ENCODE results near the gene EPAS1.

The EPAS1 gene

DNA sequence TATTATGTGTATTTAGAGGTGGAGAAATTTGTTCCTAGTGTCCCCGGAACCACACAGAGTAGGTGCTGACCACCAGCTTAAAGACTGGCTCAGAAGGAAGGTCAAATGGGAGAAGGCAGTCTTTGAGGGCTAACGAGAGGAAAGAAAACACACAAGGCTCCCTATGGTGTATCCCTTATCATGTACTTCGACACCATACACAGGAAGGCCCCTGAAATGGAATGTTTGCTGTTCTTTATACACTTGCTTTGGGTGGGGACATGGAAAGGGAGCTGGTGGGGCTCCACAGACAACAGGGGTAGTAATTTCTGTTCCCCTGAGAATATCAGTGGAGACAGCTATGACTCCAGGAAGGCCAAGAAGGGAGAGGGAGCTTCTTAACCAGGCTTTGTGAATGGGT is 6.0 kb downstream of the EPAS1 start:
- DNase-seq, result no peak

DNA sequence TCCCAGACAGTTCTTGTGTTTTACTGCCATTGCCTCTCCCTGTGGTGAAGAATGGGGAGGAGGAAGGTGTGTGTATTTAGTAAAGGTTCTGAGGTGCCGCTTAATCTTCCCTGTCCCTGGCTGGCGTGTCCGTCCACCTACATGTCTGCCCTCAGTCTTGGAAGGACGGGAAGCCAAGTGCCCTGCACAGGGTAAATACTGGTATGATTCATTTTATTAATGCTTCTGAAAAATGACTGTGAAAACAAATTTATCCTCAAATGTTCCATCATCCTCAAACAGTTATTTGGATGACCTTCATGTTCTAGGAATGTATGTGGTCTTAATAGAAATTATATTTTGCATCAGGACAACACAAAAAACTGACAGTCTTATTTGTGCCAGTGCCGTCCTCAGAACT is 6.6 kb downstream of the EPAS1 start:
- DNase-seq, result no peak

DNA sequence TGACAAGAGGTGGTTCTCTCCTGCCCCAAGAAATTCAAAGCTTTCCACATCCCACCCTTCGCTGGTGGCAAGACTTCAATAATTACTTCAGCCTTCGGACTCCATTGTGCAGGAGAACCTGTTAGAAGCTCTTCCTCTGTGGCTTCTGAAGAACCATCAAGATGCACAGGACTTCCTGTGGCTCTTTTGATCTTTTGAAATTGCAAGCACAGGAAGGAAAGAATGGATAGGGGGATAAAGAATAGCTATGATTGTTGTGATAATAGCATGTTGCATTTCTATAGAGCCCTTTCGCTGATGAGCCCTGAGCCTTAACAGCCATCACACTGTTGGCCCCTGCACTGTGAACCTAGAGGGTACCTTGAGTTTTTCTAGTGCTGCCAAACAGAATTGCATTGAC is 7.4 kb downstream of the EPAS1 start:
- no peak for DNase-seq

DNA sequence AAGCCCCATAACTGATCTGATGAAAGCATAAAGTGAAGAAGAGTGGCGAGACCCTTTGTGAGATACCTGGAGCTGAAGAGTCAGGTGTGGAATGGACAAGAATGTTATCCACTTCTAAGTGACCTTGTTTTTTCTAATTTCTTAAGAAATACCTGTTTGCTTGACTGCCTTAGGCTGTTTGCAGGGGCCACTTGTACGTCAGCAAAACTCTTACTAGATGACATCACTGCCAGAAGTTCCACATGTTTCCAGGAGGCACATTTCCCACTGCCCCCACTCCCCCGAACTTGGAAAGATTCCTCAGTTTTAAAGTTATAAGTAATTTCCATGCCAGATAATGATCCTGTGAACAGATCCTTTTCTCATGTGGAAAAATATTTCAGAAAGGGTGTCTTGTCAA is 8.0 kb downstream of the EPAS1 start:
- no peak for DNase-seq

DNA sequence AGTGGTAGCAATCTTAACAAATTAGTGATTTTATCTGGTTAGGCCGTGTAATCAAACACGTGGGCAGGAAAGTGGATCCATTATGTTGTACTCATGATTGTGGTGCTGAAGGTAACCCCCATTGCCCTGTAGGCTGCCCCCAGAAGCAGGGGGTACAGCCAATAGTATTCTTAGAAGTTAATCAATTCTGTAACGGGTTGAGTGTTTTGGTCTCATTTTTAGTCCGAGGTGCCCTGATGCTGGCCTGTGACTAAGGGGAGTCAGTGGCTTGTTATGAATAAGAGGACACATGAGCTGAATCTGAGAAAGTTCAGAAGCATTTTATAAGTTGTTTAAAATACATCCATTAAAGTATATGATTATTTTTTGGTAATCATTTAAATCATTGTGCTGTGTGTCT is 8.6 kb downstream of the EPAS1 start:
- no peak for DNase-seq

DNA sequence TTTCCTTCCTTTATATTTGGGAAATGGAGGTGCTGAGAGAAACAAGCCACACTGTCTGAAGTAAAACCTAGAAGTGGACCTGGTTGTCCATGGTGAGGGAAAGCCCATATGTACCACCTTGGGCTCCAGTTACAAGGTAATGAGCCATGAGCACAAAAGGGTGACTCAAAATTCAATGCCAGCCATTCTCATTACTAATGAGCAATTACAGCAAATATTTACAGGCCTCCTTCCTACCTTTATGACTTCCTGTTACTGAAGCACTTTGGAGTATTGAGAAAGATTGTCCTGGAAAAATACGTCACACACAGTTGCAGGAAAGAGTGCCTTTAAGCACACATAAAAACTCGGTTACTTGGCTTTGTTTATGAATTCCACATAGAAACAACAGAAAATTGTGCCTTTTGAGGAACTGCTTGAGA is 9.1 kb downstream of the EPAS1 start:
- no peak for DNase-seq

DNA sequence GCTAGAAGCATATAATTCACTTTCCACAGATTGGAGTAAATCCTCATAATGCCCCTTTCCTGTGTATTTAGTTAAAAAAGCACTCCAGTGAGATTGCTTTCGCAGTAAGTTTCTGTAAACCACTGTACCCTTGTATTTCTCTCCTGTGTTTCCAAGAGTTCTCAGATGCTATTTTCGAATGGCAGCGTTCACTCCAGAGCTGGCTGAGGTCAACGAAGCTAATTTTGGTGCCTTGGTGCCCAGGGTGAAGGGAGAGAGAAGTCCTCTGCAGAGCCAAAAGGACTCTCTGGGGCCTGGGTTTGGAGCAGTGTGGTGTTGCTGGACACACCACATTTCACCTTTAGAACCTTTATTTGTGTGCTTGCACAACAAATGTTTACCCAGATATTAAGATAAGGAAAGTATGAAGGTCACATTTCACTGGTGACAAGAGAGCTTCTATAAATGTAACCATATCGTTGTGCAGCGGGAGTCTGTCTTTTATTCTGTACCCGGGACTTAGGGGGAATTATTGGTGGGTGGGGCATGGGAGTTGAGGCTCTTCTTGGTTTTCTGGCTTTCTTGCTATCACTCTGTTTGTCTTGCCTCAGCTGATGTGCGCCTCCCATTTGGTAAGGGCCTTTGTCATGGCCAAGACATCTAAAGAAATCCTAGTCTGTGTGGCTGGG is 9.9 kb downstream of the EPAS1 start:
- no peak for DNase-seq

DNA sequence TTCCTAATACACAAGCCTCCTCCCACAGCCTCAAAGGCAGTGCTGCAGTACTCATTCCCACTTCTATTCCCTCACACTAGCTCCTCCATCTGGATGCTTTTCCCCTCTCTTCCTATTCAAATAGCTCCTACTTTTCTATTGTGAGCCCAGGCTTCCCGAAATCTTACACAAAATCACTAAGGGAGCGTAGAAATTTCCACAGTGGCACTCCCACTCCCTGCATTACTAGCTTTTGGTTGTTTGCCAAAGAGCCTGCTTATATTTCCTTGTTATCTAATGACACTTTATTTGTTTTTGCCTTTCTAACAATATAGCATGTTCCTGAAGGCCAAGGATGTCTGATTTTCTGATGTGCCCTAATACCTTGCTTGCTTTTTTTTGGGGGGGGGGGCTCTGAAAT is 10.9 kb downstream of the EPAS1 start:
- no peak for DNase-seq

DNA sequence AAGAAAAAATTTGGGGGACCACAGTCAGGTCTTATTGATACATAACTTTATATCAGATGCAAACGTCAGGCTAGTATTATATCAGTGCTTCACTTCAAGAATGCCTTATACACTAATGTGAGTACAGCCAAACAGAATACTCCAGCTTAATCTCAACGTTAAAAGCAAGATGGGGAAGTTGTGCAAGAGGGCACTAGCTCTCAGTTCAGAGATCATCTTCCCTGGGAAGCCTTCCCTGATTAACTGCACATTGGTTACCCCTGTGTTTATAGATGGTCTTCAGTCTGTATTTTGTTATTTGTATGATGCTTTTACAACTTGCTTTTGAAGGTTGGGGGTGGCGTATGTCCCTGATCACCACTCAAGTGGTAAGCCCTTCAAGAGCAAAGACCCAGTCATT is 11.4 kb downstream of the EPAS1 start:
- no peak for DNase-seq

DNA sequence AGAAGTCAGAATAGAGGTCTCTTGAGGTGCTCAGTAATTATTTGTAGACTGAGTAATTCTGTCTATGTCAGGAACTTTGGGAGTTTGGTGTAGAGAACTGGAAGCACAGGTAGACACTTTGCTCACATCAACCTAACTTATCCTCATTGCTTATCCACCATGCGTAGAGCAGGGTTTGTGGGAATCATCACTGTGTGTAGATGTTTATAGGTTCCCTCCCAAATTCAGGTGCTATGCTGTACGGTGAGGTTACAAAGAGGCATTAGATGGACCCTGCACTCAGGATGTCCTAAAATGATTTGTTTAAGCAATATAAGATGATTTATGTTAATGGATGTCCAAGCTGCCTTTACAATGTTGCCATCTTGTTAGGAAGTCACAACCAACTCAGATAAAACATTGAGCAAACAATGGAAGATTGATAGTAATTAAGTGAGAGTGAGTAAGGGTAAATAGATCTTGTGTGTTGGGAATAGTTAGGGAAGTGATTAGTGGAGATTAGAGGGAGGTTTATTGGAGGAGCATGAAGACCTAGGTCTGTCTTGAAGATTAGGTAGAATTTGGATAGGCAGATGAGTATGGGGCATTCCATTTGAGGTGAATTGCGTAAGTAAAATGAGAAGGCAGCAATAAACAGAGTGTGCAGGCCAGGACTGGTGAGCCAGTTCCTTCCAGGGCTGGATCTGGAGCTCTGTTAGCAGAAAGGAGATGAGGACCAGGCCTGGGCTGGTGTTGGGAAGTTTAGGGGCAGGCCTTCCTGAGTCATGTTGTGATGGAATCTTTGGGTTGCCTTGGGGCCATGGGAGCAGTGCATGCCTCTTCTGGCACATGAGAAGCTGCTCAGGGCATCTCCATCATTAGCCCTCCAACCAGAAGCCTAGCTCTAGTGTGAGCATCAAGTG is 12.1 kb downstream of the EPAS1 start:
- DNase-seq, result no peak

DNA sequence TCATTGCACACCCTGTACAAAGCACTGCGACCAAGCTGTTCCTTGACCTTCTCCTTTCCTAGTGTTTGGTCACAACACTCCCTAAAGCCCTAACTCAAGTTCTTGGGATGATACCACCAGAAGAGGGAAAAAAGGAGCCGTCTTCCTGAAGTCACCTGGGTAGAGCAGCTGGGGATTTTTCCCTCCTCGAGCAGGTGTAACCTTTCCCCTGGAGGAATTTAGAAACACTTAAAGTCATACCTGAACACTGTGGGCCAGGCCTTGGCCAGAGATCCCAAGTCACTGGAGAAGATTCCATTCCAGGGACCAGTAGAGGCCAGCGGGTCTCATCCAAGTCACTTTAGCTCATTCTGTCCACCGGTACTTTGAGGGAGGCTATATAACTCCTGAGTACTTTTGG is 13.2 kb downstream of the EPAS1 start:
- DNase-seq, result no peak

DNA sequence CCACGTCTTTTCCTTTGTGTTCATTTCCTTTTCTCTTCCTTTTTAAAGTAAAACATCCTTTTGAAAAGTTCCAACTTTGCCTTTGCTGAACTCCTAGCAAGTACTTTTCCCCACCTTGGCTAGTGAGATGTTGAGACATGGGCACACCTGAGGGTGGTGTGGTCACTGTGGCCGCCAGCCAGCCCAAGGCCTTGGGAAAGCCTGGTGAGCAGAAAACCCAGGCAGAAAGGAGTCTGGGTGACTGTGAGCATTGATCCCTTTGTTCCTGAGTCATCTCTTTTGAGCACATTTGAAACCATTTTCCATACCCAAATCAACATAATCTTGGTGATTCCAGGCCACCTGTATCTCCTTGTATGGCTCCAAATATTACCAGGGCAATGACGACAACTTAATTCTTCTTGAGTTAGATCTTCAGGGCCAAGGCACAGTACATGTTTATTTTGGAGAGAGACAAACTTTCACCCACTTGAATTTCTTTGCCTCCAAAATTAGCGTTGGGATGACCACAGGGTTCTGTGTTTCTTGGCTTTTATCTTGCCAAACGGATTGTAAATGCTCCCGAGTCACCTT is 14.5 kb downstream of the EPAS1 start:
- no peak for DNase-seq

DNA sequence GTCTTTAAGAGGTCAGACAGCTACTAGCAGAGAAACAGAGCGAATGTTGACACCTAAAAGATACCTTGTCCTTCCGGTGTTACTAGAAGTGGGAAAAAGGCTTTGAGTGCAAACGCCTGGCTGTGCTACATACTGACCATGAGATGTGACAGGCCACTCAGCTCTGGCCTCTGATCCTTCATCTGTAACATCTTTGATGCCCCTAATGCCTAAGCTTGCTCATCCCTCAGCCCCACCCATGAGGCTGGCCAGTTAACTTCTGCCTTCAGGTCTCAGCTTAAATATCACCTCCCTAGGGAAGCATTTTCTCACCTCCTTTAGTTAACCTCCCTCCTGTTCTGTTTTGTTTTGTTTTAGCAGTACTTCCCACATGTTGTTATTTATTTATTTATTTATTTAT is 15.9 kb downstream of the EPAS1 start:
- no peak for DNase-seq

DNA sequence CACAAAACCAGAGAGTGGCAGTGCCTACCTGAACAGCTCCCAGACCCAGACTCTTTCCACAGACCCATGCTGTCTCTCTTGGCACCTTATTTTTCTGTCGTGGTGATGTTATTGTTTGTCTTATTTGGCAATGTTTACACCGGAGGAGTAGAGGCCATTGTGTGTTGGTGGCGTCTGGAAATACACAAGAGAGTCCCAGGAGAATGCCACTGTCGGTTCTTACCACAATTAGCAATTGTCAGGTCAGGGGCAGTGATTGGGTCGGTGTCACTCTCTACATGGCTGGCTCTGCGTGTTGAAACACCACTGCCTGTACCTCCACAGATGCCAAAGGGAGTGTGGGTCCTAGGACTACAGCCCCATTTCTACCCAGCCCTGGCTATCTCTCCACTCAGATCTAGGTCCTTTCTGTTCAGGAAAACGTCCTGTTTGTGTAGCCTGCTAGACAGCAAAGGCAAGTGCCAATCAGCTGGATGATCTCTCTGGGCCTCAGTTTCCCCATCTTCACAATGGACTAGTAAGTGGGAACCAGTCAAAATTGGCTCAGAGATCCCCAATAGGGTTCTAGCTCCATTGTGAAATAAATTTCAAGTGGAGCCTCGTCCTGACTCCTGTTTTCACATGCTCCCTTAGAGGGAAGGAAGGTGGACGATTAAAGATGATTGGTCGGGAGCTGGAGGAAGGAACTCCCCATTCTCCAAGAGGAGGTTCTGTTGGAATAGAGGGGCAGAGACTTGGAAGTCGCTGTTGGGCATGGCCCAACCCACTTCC is 17.0 kb downstream of the EPAS1 start:
- DNase-seq, result no peak

DNA sequence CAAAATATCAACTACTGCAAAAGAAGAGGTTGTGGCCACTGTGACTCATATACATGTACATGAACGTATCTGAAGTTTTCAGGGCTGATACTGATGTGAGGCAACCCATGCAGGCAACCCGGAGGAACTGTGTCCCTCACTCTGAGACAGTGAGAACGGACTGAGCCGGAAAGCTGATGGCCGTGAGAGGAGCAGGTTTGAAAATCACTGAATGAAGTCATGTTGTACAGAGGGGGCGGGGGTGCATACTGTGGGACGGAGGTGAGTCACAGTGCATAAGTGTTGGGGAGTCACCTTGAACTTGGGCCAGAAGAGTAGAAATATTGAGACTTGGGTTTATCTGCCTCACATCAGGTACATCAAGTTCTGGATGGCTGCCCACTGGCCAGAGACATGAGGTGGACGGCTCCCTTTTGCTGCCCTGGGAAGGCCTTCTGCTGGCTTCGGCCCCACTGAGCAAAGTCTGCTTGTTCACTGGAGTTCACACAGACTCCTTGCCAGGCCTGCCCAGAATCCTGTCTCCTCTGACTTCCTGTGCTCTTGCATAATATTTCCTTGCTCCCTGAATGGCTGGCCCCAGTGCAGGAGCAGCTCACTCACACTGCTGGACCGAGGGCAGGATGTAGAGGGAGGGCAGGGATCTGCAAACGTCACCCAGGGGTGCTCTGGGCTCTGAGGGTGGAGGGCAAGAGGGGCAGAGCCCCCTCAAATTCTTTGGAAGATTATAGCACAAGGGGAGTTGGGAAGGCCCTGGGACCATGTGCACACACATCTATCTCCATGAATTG is 18.1 kb downstream of the EPAS1 start:
- no peak for DNase-seq

DNA sequence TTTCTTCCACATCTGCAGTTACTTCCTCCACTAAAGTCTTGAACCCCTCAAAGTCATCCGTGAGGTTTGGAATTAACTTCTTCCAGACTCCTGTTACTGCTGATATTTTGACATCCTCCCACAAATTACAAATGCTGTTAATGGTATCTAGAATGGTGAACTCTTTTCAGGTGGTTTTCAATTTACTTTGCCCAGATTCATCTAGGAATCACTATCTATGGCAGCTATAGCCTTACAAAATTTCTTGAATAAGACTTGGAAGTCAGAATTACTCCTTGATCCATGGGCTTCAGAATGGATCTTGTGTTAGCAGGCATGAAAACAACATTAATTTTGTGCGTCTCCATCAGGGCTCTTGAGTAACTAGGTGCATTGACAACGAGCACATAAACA is 19.9 kb downstream of the EPAS1 start:
- DNase-seq, result no peak

DNA sequence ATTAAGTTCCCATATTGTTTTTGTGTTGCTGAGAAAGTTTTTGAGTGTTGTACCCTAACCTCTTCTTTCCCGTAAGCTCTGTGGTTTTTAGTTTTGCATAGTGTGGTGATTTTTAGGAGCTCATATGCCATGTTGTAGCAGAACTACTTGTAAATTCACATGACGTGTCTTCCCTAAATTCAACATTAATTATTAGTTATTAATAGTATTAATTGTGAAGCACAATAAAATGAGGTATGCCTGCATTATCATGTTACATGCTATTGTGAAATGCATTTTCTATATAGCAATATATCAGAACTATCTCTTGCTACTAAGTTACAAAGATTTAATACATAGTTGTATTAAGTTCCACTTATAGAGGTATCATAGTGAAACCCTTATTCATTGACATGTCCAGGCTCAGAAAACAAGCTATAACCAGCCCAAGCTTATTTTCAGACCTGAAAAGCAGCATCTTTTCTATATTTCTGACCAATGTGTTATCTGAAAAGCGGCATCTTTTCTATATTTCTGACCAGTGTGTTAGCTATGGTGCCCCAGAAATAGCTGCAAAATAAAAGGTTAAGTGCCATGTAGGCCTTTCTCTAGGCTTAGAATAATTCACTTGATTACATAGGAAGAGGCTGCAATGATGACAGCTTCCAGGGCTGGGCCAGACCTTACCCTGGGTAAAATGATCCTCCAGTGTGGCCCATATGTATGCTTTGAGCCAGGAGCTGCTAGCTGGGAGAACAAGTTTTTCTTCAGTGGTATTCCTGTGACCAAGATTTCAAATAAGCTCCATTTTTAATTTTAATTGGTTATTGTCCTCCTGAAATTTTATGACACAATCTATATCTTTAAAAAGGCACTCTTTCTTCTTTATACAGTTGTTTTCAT is 21.6 kb downstream of the EPAS1 start:
- no peak for DNase-seq

DNA sequence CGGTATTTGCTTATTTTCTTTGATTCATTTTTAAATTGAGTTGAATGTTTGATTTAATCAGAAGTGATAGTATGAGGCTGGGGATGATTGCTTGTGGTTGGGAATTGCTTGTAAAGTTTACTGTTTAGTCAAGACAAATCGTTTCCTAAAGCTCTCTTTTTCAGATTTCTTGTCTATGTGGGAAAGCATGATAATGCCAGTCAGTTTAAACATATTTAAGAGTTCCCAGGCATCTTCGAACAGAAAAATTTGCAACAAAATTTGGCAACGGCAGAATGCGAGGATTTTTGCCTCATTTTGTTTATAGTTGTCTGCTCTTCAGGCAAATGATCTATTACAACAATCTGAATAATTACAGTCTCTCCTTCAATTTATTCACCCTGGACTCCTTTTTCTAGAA is 22.5 kb downstream of the EPAS1 start:
- no peak for DNase-seq

DNA sequence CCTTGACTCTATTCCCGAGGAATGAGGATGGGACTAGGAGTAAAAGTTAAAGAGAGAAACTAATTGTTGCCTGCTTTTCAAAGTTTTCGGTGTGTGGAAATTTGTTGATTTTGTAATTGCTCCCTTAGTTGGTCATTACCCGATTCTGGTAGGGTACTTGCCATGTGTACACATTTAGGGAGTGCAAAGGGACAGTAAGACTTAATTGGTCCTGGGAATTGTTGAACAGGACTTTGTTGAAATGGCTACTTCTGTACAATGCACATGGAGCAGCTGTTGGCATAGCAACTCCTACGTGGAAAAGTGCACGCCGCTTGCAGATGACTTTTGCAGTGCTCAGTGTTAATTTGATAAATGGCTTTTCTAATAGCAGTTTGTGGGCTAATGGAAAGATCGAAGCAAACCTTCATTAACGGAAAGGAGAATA is 22.9 kb downstream of the EPAS1 start:
- no peak for DNase-seq

DNA sequence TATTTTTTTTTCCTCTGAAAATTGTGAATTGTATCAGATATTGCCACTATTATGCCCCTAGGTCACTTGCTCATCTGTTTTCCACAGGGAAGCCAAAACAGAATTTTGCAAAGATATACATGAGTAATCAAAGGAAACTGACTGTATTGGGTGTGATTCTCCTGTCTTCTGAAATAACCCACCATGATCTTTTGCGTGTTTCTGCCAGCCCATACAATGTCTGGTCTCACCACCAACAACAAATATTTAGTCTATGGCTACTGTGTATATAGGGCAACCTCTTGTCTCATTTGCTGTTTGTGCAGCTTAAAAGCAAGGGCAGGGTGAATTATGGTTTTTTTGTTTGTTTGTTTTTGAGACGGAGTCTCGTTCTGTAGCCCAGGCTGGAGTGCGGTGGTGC is 26.5 kb downstream of the EPAS1 start:
- DNase-seq, result no peak

DNA sequence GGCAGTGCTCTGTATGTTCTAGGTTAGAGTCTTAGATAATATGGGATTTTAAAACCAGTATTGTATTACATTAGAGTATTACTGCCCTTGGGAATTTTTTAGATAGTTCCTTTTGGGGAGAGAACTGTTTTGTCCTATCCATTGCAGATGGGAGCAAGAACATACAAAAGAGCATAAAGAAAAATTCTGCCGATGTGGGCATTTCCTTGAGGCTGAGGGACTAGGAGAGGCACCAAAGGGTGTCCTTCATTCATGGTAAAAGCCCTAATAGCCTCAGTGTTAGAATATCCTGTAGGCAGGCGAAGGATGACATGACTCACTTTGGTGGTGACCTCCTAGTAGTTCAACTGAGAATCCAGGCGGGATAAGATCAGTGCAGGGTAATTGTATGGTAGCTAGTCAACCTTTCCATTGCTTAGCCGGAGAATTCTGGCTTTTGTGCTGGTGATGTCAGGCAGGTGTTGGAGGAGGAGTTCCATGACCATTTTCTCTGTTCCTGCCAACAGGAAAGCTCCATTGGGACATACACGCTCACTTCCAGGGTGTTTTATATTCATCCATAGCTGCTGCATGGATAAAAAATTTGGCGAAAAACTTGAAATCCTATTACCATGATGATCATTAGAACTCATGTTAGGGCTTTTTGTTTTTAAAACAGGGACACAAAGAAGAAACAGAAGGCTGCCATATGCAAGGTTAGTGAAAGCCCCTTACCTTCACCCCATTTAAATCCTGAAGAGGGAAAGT is 28.1 kb downstream of the EPAS1 start:
- no peak for DNase-seq
